Urinary bladder (tissue), 4 donors: ENCODE measurements around the gene SEC24C. TPM values are rescaled to one million over a fixed set of nuclear protein-coding genes. Genes with fewer than 3 reads are reported as not detected.

Experiments used
- DNase-seq: peaks from one replicate; pipeline ENCODE4 v3.0.0-alpha.2; 2015; ENCODE audit errors: extremely low spot score
- H3K27ac ChIP-seq: one replicate; pipeline ENCODE4 v1.5.1; 2013; ENCODE audit warnings: low read depth, mild to moderate bottlenecking, moderate library complexity
- H3K36me3 ChIP-seq: one replicate; pipeline ENCODE4 v1.6.1; 2013; ENCODE audit warnings: mild to moderate bottlenecking, moderate library complexity; ENCODE audit not compliant: insufficient read depth
- H3K4me1 ChIP-seq: one replicate; pipeline ENCODE4 v1.6.1; 2013; ENCODE audit warnings: mild to moderate bottlenecking, moderate library complexity; ENCODE audit not compliant: insufficient read depth
- H3K4me3 ChIP-seq: one replicate; pipeline ENCODE4 v1.5.1; 2013; ENCODE audit warnings: low read depth, low read length
- WGBS: extraction: QIAGEN DNeasy Blood & Tissue Kit; methylation state at CpG from one replicate; pipeline ENCODE4 v1.1.7; 2013; 5-methylcytosine and 5-hydroxymethylcytosine counted together
- polyA plus RNA-seq: library from polyadenylated mRNA; stranded (reverse); fragments of 200-250 nt; gene quantifications from one replicate; pipeline ENCODE4 v1.2.3, GENCODE V29; 2013
- total RNA-seq: library from RNA; depleted of rRNA; stranded (reverse); fragments of >200 nt; gene quantifications from one replicate; pipeline ENCODE4 v1.2.3, GENCODE V29; 2014
- donor health status: healthy with polysubstance abuse.
- donor health status: healthy.

SEC24C gene
- total and polyA plus RNA-seq, 2 donors = 37.2 to 47.6 TPM

DNA sequence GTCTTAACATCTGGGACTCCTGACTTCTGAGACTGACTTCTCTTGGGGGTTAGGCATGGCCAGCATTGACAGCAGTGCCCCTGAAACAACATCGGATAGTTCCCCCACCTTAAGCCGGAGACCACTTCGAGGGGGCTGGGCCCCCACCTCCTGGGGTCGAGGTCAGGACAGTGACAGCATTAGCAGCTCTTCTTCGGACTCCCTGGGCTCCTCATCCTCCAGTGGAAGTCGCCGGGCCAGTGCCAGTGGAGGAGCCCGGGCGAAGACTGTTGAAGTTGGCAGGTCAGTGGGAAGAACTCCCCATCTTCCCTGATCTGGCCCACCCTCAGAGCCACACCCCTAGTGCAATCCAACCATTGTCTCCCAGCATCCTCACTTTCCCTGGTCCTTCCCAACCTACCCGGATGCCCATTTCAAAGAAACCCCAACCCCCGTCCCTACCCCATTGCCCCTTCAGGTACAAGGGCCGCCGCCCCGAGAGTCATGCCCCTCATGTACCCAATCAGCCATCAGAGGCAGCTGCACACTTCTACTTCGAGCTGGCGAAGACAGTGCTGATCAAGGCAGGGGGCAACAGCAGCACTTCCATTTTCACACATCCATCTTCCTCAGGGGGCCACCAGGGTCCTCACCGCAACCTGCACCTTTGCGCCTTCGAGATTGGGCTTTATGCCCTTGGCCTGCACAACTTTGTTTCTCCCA, 53.3 kb downstream of the SEC24C start:
- no peak overlapping the region for H3K4me3 ChIP-seq
- H3K27ac ChIP-seq = no peak overlapping the region
- H3K36me3 ChIP-seq = peaks cover 7% of the 10 kb centered on the region
- no peaks in the 10 kb centered on the region for H3K4me1 ChIP-seq
- DNase-seq = no peak
- 90% methylated on average over 19 of the region's 19 CpGs for WGBS

DNA sequence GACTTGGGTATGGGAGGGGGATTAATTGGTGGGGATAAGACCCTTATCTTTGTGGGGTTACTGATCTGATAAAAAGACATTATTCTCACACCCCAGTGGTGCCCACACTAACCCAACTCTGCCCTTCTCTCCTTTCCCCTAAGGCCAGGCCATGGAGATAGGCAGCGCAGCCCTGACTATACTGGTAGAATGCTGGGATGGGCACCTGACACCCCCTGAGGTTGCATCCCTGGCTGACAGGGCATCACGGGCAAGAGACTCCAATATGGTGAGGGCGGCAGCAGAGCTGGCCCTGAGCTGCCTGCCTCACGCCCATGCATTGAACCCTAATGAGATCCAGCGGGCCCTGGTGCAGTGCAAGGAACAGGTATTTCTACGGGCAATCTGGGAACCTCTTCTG, 53.9 kb downstream of the SEC24C start:
- no peak overlapping the region for H3K4me3 ChIP-seq
- 91% methylated on average over 6 of the region's 6 CpGs for WGBS
- H3K27ac ChIP-seq = no peak overlapping the region
- no peak for DNase-seq
- peaks cover 10% of the 10 kb centered on the region for H3K36me3 ChIP-seq
- no peaks in the 10 kb centered on the region for H3K4me1 ChIP-seq

DNA sequence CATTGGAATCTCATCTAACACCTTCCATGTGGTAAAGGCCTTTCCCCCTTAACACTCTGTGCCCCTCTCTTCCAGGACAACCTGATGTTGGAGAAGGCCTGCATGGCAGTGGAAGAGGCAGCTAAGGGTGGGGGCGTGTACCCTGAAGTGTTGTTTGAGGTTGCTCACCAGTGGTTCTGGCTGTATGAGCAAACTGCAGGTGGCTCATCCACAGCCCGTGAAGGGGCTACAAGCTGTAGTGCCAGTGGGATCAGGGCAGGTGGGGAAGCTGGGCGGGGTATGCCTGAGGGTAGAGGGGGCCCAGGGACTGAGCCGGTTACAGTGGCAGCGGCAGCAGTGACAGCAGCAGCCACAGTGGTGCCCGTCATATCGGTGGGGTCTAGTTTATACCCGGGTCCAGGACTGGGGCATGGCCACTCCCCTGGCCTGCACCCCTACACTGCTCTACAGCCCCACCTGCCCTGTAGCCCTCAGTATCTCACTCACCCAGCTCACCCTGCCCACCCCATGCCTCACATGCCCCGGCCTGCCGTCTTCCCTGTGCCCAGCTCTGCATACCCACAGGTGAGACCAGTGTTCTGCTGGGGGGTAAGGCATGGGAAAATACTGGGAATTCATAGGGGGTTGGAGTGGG, 54.9 kb downstream of the SEC24C start:
- Histone ChIP-seq H3K36me3 (peaks cover 14% of the 10 kb centered on the region), H3K4me3 (no peak overlapping the region), H3K27ac (no peak overlapping the region), H3K4me1 (no peaks in the 10 kb centered on the region)
- 79% methylated on average over 10 of the region's 10 CpGs for WGBS
- DNase-seq = no peak

DNA sequence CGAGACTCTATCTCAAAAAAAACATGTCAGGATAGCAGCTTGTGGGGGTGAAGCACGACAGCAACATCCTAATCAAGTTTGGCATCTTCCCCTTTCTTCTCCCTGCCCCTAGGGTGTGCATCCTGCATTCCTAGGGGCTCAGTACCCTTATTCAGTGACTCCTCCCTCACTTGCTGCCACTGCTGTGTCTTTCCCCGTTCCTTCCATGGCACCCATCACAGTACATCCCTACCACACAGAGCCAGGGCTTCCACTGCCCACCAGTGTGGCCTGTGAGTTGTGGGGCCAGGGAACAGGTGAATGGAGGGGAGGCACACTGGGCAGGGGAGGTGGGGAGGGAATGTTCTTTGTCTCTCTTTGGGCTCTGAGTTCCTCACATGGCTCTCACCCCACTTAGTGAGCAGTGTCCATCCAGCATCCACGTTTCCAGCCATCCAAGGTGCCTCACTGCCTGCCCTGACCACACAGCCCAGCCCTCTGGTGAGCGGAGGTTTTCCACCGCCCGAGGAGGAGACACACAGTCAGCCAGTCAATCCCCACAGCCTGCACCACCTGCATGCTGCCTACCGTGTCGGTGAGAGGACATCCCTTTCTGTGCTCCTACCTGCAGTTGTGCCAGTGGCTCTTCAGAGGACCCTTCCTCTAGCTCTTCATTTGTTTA, 55.9 kb downstream of the SEC24C start:
- no peak overlapping the region for H3K27ac ChIP-seq
- DNase-seq = no peak
- peaks cover 14% of the 10 kb centered on the region for H3K36me3 ChIP-seq
- no peaks in the 10 kb centered on the region for H3K4me1 ChIP-seq
- 68% methylated on average over 9 of the region's 9 CpGs for WGBS
- no peak overlapping the region for H3K4me3 ChIP-seq

GRCh38 chr10:73800560-73801252, 56.5 kb downstream of the SEC24C start:
- WGBS = 79% methylated on average over 20 of the region's 20 CpGs
- DNase-seq = no peak
- H3K4me1 ChIP-seq = no peaks in the 10 kb centered on the region
- H3K4me3 ChIP-seq = no peak overlapping the region
- H3K36me3 ChIP-seq = peaks cover 14% of the 10 kb centered on the region
- no peak overlapping the region for H3K27ac ChIP-seq

DNA sequence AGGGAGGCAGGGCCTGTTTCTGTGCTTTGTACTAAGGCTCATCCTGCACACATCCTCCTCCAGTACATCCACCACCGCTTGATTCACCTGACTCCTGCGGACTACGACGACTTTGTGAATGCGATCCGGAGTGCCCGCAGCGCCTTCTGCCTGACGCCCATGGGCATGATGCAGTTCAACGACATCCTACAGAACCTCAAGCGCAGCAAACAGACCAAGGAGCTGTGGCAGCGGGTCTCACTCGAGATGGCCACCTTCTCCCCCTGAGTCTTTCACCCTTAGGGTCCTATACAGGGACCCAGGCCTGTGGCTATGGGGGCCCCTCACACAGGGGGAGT, 57.0 kb downstream of the SEC24C start:
- Histone ChIP-seq H3K27ac (no peak overlapping the region), H3K4me3 (no peak overlapping the region), H3K4me1 (no peaks in the 10 kb centered on the region), H3K36me3 (peaks cover 14% of the 10 kb centered on the region)
- no peak for DNase-seq
- 90% methylated on average over 13 of the region's 13 CpGs for WGBS

DNA sequence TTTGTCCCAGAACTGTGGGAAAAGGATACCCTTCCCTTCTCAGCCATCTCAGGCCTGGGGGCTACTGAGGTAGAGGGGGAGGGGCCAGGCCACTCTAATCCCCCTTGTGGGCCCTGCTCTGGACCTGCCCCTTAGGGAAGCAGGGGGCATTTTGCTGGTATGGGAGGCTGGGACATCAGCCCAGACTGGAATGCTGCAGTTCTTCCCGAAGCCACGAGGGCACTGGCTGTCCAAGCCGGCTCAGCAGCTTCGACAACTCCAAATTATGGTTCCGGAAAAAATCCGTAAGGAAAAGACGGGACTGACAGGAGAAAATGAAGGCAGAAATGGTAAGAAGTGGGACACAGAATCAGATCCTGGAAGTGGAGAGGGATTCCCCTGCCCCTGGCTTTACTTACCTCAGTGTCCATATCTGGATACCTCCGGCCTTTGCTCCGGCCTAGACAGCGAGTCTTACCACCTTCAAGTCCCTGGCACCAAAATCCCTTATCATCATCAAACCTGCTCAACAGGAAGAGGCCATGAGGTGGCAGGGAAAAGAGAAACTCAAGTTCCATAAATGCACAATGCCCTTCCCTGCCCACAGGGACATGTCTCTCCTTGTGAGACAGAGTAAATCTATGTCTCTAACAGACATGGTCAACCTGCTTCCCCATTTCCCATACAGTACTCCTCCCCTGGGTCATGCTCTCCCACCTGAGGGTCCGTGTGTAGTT, 58.3 kb downstream of the SEC24C start:
- no peak overlapping the region for H3K27ac ChIP-seq
- 75% methylated on average over 11 of the region's 11 CpGs for WGBS

DNA sequence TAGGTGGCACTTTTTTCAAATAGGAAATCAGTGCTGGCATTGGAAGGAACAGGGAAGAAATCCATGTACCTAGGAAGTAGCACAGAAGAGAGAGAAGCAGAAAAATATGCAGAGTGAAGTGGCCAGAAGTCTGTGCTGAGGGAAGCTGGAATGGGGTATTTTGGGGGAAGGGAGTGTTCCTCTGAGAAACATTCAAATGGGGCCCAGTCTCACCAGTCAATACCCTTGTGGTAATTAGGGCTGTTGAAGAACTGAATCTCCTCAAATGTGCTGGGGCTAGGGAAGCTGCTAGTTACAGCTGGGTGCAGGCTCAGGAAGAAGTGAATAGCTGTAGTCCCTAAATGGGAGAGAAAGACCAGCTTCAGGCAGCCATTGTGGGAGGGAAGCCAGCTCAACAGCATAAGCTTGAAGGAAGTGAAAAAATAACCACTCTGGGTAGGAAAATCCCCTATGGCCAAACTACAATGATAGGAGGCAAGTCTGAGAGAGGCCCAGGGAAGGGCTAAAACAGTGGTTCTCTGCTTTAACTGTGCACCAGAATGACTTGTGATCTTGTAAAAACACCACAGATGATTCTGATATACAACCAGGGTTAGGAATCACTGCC, 59.6 kb downstream of the SEC24C start:
- H3K36me3 ChIP-seq = peaks cover 11% of the 10 kb centered on the region
- H3K4me1 ChIP-seq = no peaks in the 10 kb centered on the region
- no peak overlapping the region for H3K27ac ChIP-seq
- no peak overlapping the region for H3K4me3 ChIP-seq
- DNase-seq = no peak

More for the DNA sequence above, 58.3 kb downstream of the SEC24C start:
- no peak for DNase-seq
- Histone ChIP-seq H3K4me3 (no peak overlapping the region), H3K4me1 (no peaks in the 10 kb centered on the region), H3K36me3 (peaks cover 11% of the 10 kb centered on the region)

DNA sequence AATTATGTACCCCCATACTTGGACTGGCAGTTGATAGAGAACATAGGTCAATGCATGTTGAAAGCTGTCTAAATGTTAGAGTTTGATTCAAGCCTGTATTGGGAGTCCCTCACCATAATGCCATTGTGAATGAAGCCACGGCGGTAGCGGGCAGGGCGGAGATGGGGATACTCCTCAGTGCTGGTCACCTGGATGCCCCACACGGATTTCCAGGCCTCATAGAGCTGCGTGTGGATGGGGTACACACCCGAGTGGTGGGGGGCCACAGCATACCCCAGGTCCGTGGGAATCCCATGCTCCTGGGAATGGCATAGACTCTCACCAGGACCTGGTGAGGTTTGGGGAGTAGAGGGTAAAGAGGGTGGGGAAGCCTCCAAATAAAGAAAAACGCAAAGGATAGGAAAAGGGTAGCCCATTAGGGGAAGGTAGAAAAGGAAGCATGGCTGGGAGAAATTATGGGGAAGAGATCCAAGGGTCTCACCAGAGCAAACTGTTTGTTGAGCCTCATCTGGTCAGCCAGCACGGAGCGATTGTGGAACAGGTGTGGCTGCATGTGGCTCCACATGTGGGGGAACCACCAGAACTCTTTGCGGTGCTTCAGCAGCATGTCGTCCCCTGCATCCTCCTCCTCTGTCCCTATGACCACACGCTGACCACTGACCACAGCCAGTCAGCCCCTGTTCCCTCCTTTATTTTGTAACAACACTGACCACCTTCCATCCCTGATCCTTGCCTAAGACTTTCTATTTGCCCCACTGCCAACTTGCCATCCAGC, 62.2 kb downstream of the SEC24C start:
- no peak for DNase-seq
- 92% methylated on average over 14 of the region's 14 CpGs for WGBS
- no peaks in the 10 kb centered on the region for H3K4me1 ChIP-seq
- no peak overlapping the region for H3K27ac ChIP-seq
- H3K36me3 ChIP-seq = peaks cover 11% of the 10 kb centered on the region
- H3K4me3 ChIP-seq = no peak overlapping the region

DNA sequence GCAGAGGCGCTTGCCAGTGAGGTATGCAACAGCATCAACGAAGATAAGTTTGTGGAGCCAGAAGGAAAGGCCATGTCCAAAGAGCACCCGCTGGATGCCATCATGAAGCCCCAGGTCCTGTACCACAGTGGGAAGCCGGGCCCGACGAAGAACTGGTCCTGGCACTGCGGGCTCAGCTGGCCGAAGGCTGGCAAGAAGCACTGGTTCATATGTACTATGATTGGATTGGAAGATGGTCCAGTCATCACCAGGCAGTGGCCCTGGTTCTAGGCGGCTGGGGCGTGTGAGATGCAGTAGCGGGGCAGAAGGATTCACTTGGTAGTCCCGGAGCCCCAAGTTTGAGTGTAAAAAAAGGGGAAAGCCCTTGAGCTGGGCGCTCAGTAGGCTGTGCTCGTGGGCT, 63.3 kb downstream of the SEC24C start:
- H3K4me3 ChIP-seq = no peak overlapping the region
- DNase-seq = no peak
- 96% methylated on average over 14 of the region's 14 CpGs for WGBS
- no peaks in the 10 kb centered on the region for H3K4me1 ChIP-seq
- peaks cover 8% of the 10 kb centered on the region for H3K36me3 ChIP-seq
- no peak overlapping the region for H3K27ac ChIP-seq

GRCh38 chr10:73808021-73808815, 64.0 kb downstream of the SEC24C start:
- no peak for DNase-seq
- Histone ChIP-seq H3K36me3 (peaks cover 3% of the 10 kb centered on the region), H3K4me1 (no peaks in the 10 kb centered on the region), H3K4me3 (no peak overlapping the region), H3K27ac (no peak overlapping the region)
- 90% methylated on average over 16 of the region's 16 CpGs for WGBS
